HepG2 (cell line): Measurements from ENCODE around the gene KRT40. TPM values are rescaled to one million over a fixed set of nuclear protein-coding genes. Genes with fewer than 3 reads are reported as not detected.
A peak's percentile ranks its signal among the peaks of the same experiment; 100 is the strongest.

Experiments
- ATAC-seq: fragments of 200-7000 bp; cut with Tn5 transposase; 3 replicates; pipeline ENCODE4 v1.9.1; 2020; ENCODE audit warnings: mild to moderate bottlenecking, moderate library complexity
- BruUV-seq: library from RNA; stranded (reverse); fragments of 400-500 nt; replicated peaks from 2 replicates; lab custom pipeline; 2021; lab: Mats Ljungman, UMichigan
- CTCF ChIA-PET: fragments of 300-600 bp; formaldehyde crosslinking; extraction: SDS; loops from one replicate; lab custom pipeline; 2021; ENCODE audit warnings: low total read pairs, inconsistent platforms, low intra/inter-chr PET ratio; lab: Yijun Ruan, JAX
- POLR2A ChIA-PET: fragments of 350-600 bp; sonication (Branson Sonifier 250); formaldehyde crosslinking; loops from one replicate; lab custom pipeline; 2020; ENCODE audit warnings: antibody characterized with exemption, inconsistent platforms; lab: Yijun Ruan, JAX
- DNase-seq: peaks from one replicate; pipeline ENCODE4 v3.0.0-alpha.2; 2015; ENCODE audit warnings: low spot score
- FAIRE-seq: peaks from 3 replicates; lab custom pipeline; 2011; peaks lifted over from hg19 to GRCh38; lab: Jason Lieb, UNC
- H2AFZ ChIP-seq: one replicate; pipeline ENCODE4 v1.6.1; 2011; ENCODE audit warnings: low read length, inconsistent platforms
- H3K27ac ChIP-seq: fragments of 300-600 bp; 3 replicates; pipeline ENCODE4 v1.8.0; 2011; ENCODE audit warnings: mixed run types, mild to moderate bottlenecking, mixed read lengths, low read length, inconsistent platforms; ENCODE audit not compliant: insufficient read depth; ENCODE audit errors: extremely low read length
- H3K27me3 ChIP-seq, 2 experiments: fragments of 200-600 bp in 1 of 2; 2 replicates in 1 of 2; 3 replicates in 1 of 2; pipeline versions ENCODE4 v1.6.0 to v1.8.0; 2011; ENCODE audit warnings: low read length in 2 of 2, mild to moderate bottlenecking in 2 of 2, moderate library complexity in 2 of 2, inconsistent platforms in 1 of 2; ENCODE audit not compliant: insufficient read depth in 2 of 2, control insufficient read depth in 1 of 2
- H3K36me3 ChIP-seq, 2 experiments: fragments of 200-600 bp in 1 of 2; replicated peaks in 1 of 2; 2 replicates in 1 of 2; 3 replicates in 1 of 2; pipeline versions ENCODE4 v1.5.1 to v1.8.0; 2011; ENCODE audit warnings: low read length in 2 of 2, inconsistent platforms in 1 of 2; ENCODE audit not compliant: insufficient read depth in 2 of 2, control insufficient read depth in 1 of 2
- H3K4me1 ChIP-seq: 2 replicates; pipeline ENCODE4 v1.5.1; 2012; ENCODE audit warnings: low read length, inconsistent platforms; ENCODE audit not compliant: insufficient read depth
- H3K4me2 ChIP-seq: 2 replicates; pipeline ENCODE4 v1.6.0; 2011; ENCODE audit warnings: low read depth, low read length, inconsistent platforms
- H3K4me3 ChIP-seq, 3 experiments: fragments of 200-600 bp in 1 of 3; sonication (generic), shearing (Covaris generic) in 1 of 3; replicated peaks in 1 of 3; 2 replicates each; pipeline ENCODE4 v1.5.1; 2011 to 2016; ENCODE audit warnings: low read length in 3 of 3, inconsistent platforms in 2 of 3, low read depth in 2 of 3, mild to moderate bottlenecking in 2 of 3, control low read depth in 1 of 3, mixed read lengths in 1 of 3; ENCODE audit not compliant: insufficient read depth in 1 of 3
- H3K79me2 ChIP-seq: one replicate; pipeline ENCODE4 v1.6.1; 2011; ENCODE audit warnings: low read length, inconsistent platforms; ENCODE audit not compliant: insufficient read depth
- H3K9ac ChIP-seq: 2 replicates; pipeline ENCODE4 v1.6.0; 2011; ENCODE audit warnings: mild to moderate bottlenecking, low read depth, low read length, inconsistent platforms; ENCODE audit not compliant: insufficient read depth
- H3K9me3 ChIP-seq: 2 replicates; pipeline ENCODE4 v1.5.1; 2012; ENCODE audit warnings: mild to moderate bottlenecking, low read length
- H4K20me1 ChIP-seq: 2 replicates; pipeline ENCODE4 v1.6.0; 2011; ENCODE audit warnings: inconsistent platforms, mild to moderate bottlenecking, low read length, moderate library complexity; ENCODE audit not compliant: insufficient read depth
- ELF1 ChIP-seq: sonication (generic); formaldehyde crosslinking; IDR thresholded peaks from 2 replicates; pipeline ENCODE4 v1.4.0; 2020; ENCODE audit warnings: missing genetic modification reagents
- FOXA3 ChIP-seq: IDR thresholded peaks from 2 replicates; pipeline ENCODE4 v1.6.1; 2016; ENCODE audit warnings: missing genetic modification reagents, missing compliant biosample characterization
- KAT7 ChIP-seq: IDR thresholded peaks from 2 replicates; pipeline ENCODE4 v1.6.1; 2018; ENCODE audit warnings: borderline replicate concordance, missing compliant biosample characterization
- NAIF1 ChIP-seq: sonication (generic); formaldehyde crosslinking; IDR thresholded peaks from 2 replicates; pipeline ENCODE4 v1.5.0; 2020; ENCODE audit warnings: mild to moderate bottlenecking, missing genetic modification reagents, borderline replicate concordance
- NPAS2 ChIP-seq: sonication (generic); formaldehyde crosslinking; IDR thresholded peaks from 2 replicates; pipeline ENCODE4 v1.8.0; 2022; ENCODE audit warnings: mild to moderate bottlenecking, missing genetic modification reagents, borderline replicate concordance
- RFX1 ChIP-seq: fragments of 450-650 bp; IDR thresholded peaks from 2 replicates; pipeline ENCODE4 v1.6.1; 2017
- ZNF143 ChIP-seq: sonication (generic); formaldehyde crosslinking; IDR thresholded peaks from 2 replicates; pipeline ENCODE4 v1.4.0; 2020; ENCODE audit warnings: missing genetic modification reagents
- ZNF367 ChIP-seq: sonication (generic); formaldehyde crosslinking; IDR thresholded peaks from 2 replicates; pipeline ENCODE4 v1.4.0; 2020; ENCODE audit warnings: missing genetic modification reagents, borderline replicate concordance
- ZNF589 ChIP-seq: sonication (generic); formaldehyde crosslinking; conservative IDR thresholded peaks from 2 replicates; pipeline ENCODE4 v1.8.0; 2022; ENCODE audit warnings: mild to moderate bottlenecking, moderate library complexity, missing genetic modification reagents
- ZNF644 ChIP-seq: IDR thresholded peaks from 2 replicates; pipeline ENCODE4 v1.6.1; 2016; ENCODE audit warnings: low read depth
- ZNF775 ChIP-seq: sonication (generic); formaldehyde crosslinking; IDR thresholded peaks from 2 replicates; pipeline ENCODE4 v1.4.0; 2020; ENCODE audit warnings: missing genetic modification reagents, mild to moderate bottlenecking, moderate library complexity, borderline replicate concordance
- WGBS: methylation state at CpG from one replicate; pipeline ENCODE4 v1.1.6; 2017; ENCODE audit warnings: low lambda C conversion rate; 5-methylcytosine and 5-hydroxymethylcytosine counted together
- in situ Hi-C: cut with HindIII; loops from 2 replicates; pipeline ENCODE4 v1.10.0; 2017; ENCODE audit warnings: low pct_unique_long_range_greater_than_20kb; ENCODE audit not compliant: extremely low pct_ligation_motif_present
- intact Hi-C: fragments of 100-400 bp; cut with micrococcal nuclease; formaldehyde crosslinking; loops from one replicate; pipeline ENCODE4 v1.10.0; 2022; ENCODE audit not compliant: unreplicated experiment
- polyA plus RNA-seq, 8 experiments: library from polyadenylated mRNA; depleted of rRNA in 3 of 8; stranded (reverse) in 7 of 8; unstranded in 1 of 8; fragments of >200 nt; fragmentation: Illumina TruSeq in 4 of 8; extraction: Trizol in 4 of 8; gene quantifications; 2 replicates each; pipeline versions ENCODE4 v1.2.1 to v1.2.3, GENCODE V29; 2011 to 2016; ENCODE audit warnings: low read depth in 4 of 8, missing spikeins in 1 of 8, mixed read lengths in 1 of 8; ENCODE audit not compliant: insufficient read depth in 1 of 8
- total RNA-seq, 5 experiments: library from RNA; depleted of rRNA; stranded (reverse); fragments of >200 nt; fragmentation: Illumina TruSeq; extraction: Trizol; gene quantifications; 2 replicates each; pipeline ENCODE4 v1.2.3, GENCODE V29; 2016; ENCODE audit warnings: low read depth in 1 of 5
- TF ChIP-seq, protein P1 (sequence below): sonication (generic); formaldehyde crosslinking; conservative IDR thresholded peaks from 2 replicates; pipeline ENCODE4 v1.8.0; 2022; ENCODE audit warnings: low read depth, missing genetic modification reagents
- TF ChIP-seq, protein P2 (sequence below): IDR thresholded peaks from 2 replicates; pipeline ENCODE4 v1.6.1; 2016
- TF ChIP-seq, protein P3 (sequence below): sonication (generic); formaldehyde crosslinking; IDR thresholded peaks from 2 replicates; pipeline ENCODE4 v1.5.1; 2020; ENCODE audit warnings: mild to moderate bottlenecking, missing genetic modification reagents, moderate library complexity
- TF ChIP-seq, protein P4 (sequence below): sonication (generic); formaldehyde crosslinking; IDR thresholded peaks from 2 replicates; pipeline ENCODE4 v1.4.0; 2020; ENCODE audit warnings: missing genetic modification reagents

The KRT40 gene
- total and polyA plus RNA-seq, 2 of the 13 experiments (the other 11 are each of a cell fraction or from before 2014, with no cell fraction given): not detected

DNA sequence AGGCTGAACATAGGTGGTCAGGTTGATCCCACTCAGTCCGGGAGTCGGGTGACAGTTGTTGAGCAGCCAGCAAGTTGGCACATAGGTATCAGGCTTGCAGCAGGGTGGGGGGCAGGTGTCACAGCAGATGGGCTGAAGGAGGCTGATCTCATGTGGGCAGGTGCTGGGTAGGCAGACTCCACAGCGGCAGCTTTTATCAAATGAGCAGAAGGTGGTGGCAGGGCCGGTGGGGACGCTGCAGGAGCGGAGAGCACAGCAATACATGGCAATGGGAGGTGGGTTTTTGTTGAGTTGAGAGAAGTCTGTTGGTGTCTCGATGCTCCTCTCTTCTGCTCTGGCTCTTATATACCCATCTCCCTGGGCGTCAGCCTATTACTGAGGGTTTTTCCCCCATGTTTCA lies 24.7 kb upstream of the KRT40 start, which contains the start of gene KRTAP3-1 (continued):
- no peak for TF ChIP-seq NAIF1 (CRISPR knock-in tag)
- TF ChIP-seq KAT7: 0 out of 2 replicates have a peak, but pooled peaks have one; percentile 33
- TF ChIP-seq ZNF775 (CRISPR knock-in tag): no peak
- TF ChIP-seq NPAS2 (CRISPR knock-in tag): no peak
- no peak for TF ChIP-seq ZNF644
- no peak for TF ChIP-seq ZNF143 (CRISPR knock-in tag)
- TF ChIP-seq ZNF589 (CRISPR knock-in tag): 0 out of 2 replicates have a peak, but pooled peaks have one; percentile 35
- TF ChIP-seq RFX1: no peak
- TF ChIP-seq ELF1 (CRISPR knock-in tag): no peak
- no peak for TF ChIP-seq ZNF367
- TF ChIP-seq, all 625 proteins: peak for 16

DNA sequence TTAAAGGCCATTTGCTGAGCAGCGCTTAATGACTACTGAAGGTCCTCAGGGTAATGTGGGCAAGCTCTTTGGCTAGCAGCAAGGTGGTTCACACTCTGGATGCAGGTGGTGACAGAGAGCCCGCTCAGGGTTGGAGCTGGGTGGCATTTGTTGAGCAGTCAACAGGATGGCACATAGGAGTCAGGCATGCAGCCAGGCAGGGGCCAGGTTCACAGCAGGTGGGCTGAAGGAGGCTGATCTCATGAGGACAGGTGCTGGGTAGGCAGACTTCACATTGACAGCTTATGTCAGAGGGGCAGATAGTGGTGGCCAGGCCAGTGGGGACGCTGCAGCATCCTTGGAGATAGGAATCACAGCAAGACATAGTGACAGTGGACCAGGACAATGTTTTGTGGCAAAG lies 20.3 kb upstream of the KRT40 start:
- no peaks in the 10 kb centered on the region for H3K9me3 ChIP-seq
- no TSS peak for BruUV-seq
- intact Hi-C loops (no loop called here), in situ Hi-C loops (loop anchor here (5.0 kb wide), 2 partner anchors 42 to 92 kb away; no protein-coding TSS in a partner anchor)
- H3K27ac ChIP-seq: no peak overlapping the region
- H3K36me3 ChIP-seq: no peaks in the 10 kb centered on the region
- no peaks in the 10 kb centered on the region for H3K79me2 ChIP-seq
- ChIA-PET POLR2A (no interaction called here), CTCF (no interaction called here)
- H3K4me1 ChIP-seq: peaks cover 68% of the 10 kb centered on the region
- no peaks in the 10 kb centered on the region for H4K20me1 ChIP-seq
- H3K4me3 ChIP-seq: no peak overlapping the region
- FAIRE-seq (no peak), ATAC-seq (no peak), DNase-seq (no peak)
- no peak overlapping the region for H2AFZ ChIP-seq
- 96% methylated on average over 3 of the region's 3 CpGs for WGBS
- no peak overlapping the region for H3K9ac ChIP-seq
- no peak overlapping the region for H3K4me2 ChIP-seq
- no peaks in the 10 kb centered on the region for H3K27me3 ChIP-seq
- TF ChIP-seq, protein P1, sequence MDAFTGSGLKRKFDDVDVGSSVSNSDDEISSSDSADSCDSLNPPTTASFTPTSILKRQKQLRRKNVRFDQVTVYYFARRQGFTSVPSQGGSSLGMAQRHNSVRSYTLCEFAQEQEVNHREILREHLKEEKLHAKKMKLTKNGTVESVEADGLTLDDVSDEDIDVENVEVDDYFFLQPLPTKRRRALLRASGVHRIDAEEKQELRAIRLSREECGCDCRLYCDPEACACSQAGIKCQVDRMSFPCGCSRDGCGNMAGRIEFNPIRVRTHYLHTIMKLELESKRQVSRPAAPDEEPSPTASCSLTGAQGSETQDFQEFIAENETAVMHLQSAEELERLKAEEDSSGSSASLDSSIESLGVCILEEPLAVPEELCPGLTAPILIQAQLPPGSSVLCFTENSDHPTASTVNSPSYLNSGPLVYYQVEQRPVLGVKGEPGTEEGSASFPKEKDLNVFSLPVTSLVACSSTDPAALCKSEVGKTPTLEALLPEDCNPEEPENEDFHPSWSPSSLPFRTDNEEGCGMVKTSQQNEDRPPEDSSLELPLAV (CRISPR knock-in tag): no peak
- TF ChIP-seq, protein P2, sequence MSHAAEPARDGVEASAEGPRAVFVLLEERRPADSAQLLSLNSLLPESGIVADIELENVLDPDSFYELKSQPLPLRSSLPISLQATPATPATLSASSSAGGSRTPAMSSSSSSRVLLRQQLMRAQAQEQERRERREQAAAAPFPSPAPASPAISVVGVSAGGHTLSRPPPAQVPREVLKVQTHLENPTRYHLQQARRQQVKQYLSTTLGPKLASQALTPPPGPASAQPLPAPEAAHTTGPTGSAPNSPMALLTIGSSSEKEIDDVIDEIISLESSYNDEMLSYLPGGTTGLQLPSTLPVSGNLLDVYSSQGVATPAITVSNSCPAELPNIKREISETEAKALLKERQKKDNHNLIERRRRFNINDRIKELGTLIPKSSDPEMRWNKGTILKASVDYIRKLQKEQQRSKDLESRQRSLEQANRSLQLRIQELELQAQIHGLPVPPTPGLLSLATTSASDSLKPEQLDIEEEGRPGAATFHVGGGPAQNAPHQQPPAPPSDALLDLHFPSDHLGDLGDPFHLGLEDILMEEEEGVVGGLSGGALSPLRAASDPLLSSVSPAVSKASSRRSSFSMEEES (CRISPR knock-in tag): no peak
- TF ChIP-seq, protein P3, sequence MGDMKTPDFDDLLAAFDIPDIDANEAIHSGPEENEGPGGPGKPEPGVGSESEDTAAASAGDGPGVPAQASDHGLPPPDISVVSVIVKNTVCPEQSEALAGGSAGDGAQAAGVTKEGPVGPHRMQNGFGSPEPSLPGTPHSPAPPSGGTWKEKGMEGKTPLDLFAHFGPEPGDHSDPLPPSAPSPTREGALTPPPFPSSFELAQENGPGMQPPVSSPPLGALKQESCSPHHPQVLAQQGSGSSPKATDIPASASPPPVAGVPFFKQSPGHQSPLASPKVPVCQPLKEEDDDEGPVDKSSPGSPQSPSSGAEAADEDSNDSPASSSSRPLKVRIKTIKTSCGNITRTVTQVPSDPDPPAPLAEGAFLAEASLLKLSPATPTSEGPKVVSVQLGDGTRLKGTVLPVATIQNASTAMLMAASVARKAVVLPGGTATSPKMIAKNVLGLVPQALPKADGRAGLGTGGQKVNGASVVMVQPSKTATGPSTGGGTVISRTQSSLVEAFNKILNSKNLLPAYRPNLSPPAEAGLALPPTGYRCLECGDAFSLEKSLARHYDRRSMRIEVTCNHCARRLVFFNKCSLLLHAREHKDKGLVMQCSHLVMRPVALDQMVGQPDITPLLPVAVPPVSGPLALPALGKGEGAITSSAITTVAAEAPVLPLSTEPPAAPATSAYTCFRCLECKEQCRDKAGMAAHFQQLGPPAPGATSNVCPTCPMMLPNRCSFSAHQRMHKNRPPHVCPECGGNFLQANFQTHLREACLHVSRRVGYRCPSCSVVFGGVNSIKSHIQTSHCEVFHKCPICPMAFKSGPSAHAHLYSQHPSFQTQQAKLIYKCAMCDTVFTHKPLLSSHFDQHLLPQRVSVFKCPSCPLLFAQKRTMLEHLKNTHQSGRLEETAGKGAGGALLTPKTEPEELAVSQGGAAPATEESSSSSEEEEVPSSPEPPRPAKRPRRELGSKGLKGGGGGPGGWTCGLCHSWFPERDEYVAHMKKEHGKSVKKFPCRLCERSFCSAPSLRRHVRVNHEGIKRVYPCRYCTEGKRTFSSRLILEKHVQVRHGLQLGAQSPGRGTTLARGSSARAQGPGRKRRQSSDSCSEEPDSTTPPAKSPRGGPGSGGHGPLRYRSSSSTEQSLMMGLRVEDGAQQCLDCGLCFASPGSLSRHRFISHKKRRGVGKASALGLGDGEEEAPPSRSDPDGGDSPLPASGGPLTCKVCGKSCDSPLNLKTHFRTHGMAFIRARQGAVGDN (CRISPR knock-in tag): peak; percentile 42
- TF ChIP-seq FOXA3 (CRISPR knock-in tag): no peak
- TF ChIP-seq, protein P4, sequence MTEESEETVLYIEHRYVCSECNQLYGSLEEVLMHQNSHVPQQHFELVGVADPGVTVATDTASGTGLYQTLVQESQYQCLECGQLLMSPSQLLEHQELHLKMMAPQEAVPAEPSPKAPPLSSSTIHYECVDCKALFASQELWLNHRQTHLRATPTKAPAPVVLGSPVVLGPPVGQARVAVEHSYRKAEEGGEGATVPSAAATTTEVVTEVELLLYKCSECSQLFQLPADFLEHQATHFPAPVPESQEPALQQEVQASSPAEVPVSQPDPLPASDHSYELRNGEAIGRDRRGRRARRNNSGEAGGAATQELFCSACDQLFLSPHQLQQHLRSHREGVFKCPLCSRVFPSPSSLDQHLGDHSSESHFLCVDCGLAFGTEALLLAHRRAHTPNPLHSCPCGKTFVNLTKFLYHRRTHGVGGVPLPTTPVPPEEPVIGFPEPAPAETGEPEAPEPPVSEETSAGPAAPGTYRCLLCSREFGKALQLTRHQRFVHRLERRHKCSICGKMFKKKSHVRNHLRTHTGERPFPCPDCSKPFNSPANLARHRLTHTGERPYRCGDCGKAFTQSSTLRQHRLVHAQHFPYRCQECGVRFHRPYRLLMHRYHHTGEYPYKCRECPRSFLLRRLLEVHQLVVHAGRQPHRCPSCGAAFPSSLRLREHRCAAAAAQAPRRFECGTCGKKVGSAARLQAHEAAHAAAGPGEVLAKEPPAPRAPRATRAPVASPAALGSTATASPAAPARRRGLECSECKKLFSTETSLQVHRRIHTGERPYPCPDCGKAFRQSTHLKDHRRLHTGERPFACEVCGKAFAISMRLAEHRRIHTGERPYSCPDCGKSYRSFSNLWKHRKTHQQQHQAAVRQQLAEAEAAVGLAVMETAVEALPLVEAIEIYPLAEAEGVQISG (CRISPR knock-in tag): no peak
